Measurements from ENCODE around the gene SCG5. TPM values are rescaled to one million over a fixed set of nuclear protein-coding genes. Genes with fewer than 3 reads are reported as not detected.

SCG5 gene
- total RNA-seq, 1 experiment from 2014 or later, result 23.9 TPM

- no peak overlapping the region for H3K23ac ChIP-seq (ENCODE audit: insufficient read length, low read depth, low read length)
- no peaks in the 10 kb centered on the region; a peak in 1 of 5 replicates for H3K9me3 Mint-ChIP-seq
- H3K4ac ChIP-seq (ENCODE audit: low read depth, low read length), result no peak overlapping the region
- no peaks in the 10 kb centered on the region for H3K27me3 ChIP-seq (ENCODE audit: insufficient read depth, low read length)
- H3K27ac Mint-ChIP-seq, result no peak overlapping the region
- H2BK15ac ChIP-seq (ENCODE audit: low read depth, low read length), result no peak overlapping the region
- H4K8ac ChIP-seq (replicated peaks; ENCODE audit: insufficient read length, low read depth, low read length), result no peak overlapping the region
- H3K4me2 ChIP-seq (ENCODE audit: insufficient read depth, insufficient read length, low read length), result no peak overlapping the region
- H3K4me3 Mint-ChIP-seq, result no peak overlapping the region
- peaks cover 0 to 17% (median 6%) of the 10 kb centered on the region in 3 experiments; a peak in 2 of 7 replicates for H3K36me3 Mint-ChIP-seq (ENCODE audit: insufficient read depth in 1 of 3, low read depth in 3 of 3)
- WGBS (ENCODE audit: extremely low coverage, insufficient read length, low lambda C conversion rate), result no CpG with 5 or more reads among the region's 2 CpGs
- H2AFZ ChIP-seq (ENCODE audit: low read length), result no peak overlapping the region
- no peak overlapping the region for H2BK20ac ChIP-seq (ENCODE audit: low read depth, low read length, poor library complexity, severe bottlenecking)
- H2BK12ac ChIP-seq (ENCODE audit: insufficient read length, low read depth, low read length), result no peak overlapping the region
- no peak for DNase-seq
- H3K56ac ChIP-seq (ENCODE audit: insufficient read length, low read depth, low read length), result no peak overlapping the region
- no peaks in the 10 kb centered on the region for H3K27me3 Mint-ChIP-seq (ENCODE audit: low read depth)
- no peaks in the 10 kb centered on the region for H3K79me2 ChIP-seq (ENCODE audit: insufficient read depth, low read length)
- H3K14ac ChIP-seq (ENCODE audit: insufficient read depth, low read length), result no peak overlapping the region
- H3K4me1 Mint-ChIP-seq, result peaks cover 24 to 35% of the 10 kb centered on the region in 2 experiments
- H3K27ac ChIP-seq (ENCODE audit: insufficient read length, low read depth, low read length), result no peak overlapping the region
- no peak overlapping the region for H3K18ac ChIP-seq (ENCODE audit: insufficient read length, low read depth, low read length)
- no peak overlapping the region for H4K5ac ChIP-seq (ENCODE audit: insufficient read length, low read depth, low read length)
- no peak for TF ChIP-seq CTCF (conservative IDR thresholded peaks at IDR 0.05)
- H3K4me1 ChIP-seq (ENCODE audit: insufficient read depth, low read length), result no peaks in the 10 kb centered on the region; the same call in 1 of the 2 replicates
- H4K20me1 ChIP-seq (ENCODE audit: control insufficient read depth, insufficient read depth, insufficient read length), result no peaks in the 10 kb centered on the region
- H3K79me1 ChIP-seq (ENCODE audit: insufficient read depth, low read depth, low read length, poor library complexity, severe bottlenecking), result no peaks in the 10 kb centered on the region
- no peak overlapping the region for H4K91ac ChIP-seq (ENCODE audit: insufficient read length, low read depth, low read length)
- H2BK5ac ChIP-seq (ENCODE audit: insufficient read length, low read length), result no peak overlapping the region
- H3K23me2 ChIP-seq (ENCODE audit: insufficient read length, low read depth, low read length, poor library complexity, severe bottlenecking), result no peaks in the 10 kb centered on the region
- no peak overlapping the region for H3K9ac ChIP-seq (ENCODE audit: extremely low read depth, insufficient read length, low read length)
- no peak overlapping the region for H3T11ph ChIP-seq (ENCODE audit: low read length)
- H2AK5ac ChIP-seq (ENCODE audit: insufficient read length, low read length), result no peak overlapping the region
- no peak overlapping the region for H2BK120ac ChIP-seq (ENCODE audit: low read depth, low read length, poor library complexity, severe bottlenecking)
- no peaks in the 10 kb centered on the region for H3K9me3 ChIP-seq (ENCODE audit: control insufficient read depth, low read depth, low read length)
Measured at GRCh38 chr15:32657941-32658340, 16.4 kb downstream of the SCG5 start.

All from H9 (cell line).